Sigmoid colon (tissue), 7 donors: ENCODE data around the gene METTL8. TPM values are rescaled to one million over a fixed set of nuclear protein-coding genes. Genes with fewer than 3 reads are reported as not detected.

Source experiments
- DNase-seq: peaks from one replicate; pipeline ENCODE4 v3.0.0-alpha.2; 2019
- H3K27ac ChIP-seq, 4 donors: fragments of 200-600 bp; sonication (generic); one replicate each; pipeline ENCODE4 v1.5.1; 2016 to 2019; ENCODE audit warnings: mild to moderate bottlenecking in 1 of 4
- H3K27me3 ChIP-seq, 3 donors: fragments of 200-600 bp; sonication (generic); one replicate each; pipeline ENCODE4 v1.5.1; 2019; ENCODE audit warnings: mild to moderate bottlenecking in 1 of 3
- H3K36me3 ChIP-seq, 4 donors: fragments of 200-600 bp; sonication (generic); one replicate each; pipeline ENCODE4 v1.5.1; 2016 to 2019
- H3K4me1 ChIP-seq, 4 donors: fragments of 200-600 bp; sonication (generic); one replicate each; pipeline ENCODE4 v1.5.1; 2017 to 2019
- H3K4me3 ChIP-seq, 4 donors: fragments of 200-600 bp; sonication (generic); one replicate each; pipeline ENCODE4 v1.5.1; 2017 to 2019; ENCODE audit warnings: mild to moderate bottlenecking in 2 of 4, moderate library complexity in 1 of 4
- H3K9me3 ChIP-seq, 4 donors: fragments of 200-600 bp in 3 of 4; sonication (generic) in 3 of 4; one replicate each; pipeline versions ENCODE4 v1.5.1 to v1.6.1; 2013 to 2019
- EP300 ChIP-seq, 4 donors: sonication (generic); formaldehyde crosslinking; IDR thresholded peaks; one replicate each; pipeline ENCODE4 v1.6.1; 2017; ENCODE audit warnings: antibody characterized with exemption in 4 of 4
- POLR2A ChIP-seq, 2 donors: fragments of 450-650 bp; IDR thresholded peaks; one replicate each; pipeline ENCODE4 v1.6.1; 2016; ENCODE audit warnings: antibody characterized with exemption in 2 of 2, mild to moderate bottlenecking in 2 of 2, moderate library complexity in 2 of 2
- POLR2AphosphoS5 ChIP-seq, 4 donors: sonication (generic); formaldehyde crosslinking; IDR thresholded peaks; one replicate each; pipeline ENCODE4 v1.6.1; 2017; ENCODE audit warnings: antibody characterized with exemption in 4 of 4
- WGBS, 2 donors: extraction: QIAGEN DNeasy Blood & Tissue Kit; methylation state at CpG; one replicate each; pipeline ENCODE4 v1.1.7; 2013; 5-methylcytosine and 5-hydroxymethylcytosine counted together
- intact Hi-C: fragments of 100-400 bp; cut with DNase I; formaldehyde crosslinking; loops from one replicate; pipeline ENCODE4 v1.15.1; 2023
- polyA plus RNA-seq, 3 donors: library from polyadenylated mRNA; stranded (reverse); fragments of 200-250 nt; gene quantifications; one replicate each; pipeline ENCODE4 v1.2.3, GENCODE V29; 2013
- total RNA-seq, 4 donors: library from RNA; depleted of rRNA; stranded (reverse); fragments of >200 nt; gene quantifications; one replicate each; pipeline ENCODE4 v1.1.0, GENCODE V29; 2016
- TF ChIP-seq, protein P1 (sequence below), 4 experiments: fragments of 450-650 bp in 3 of 4; fragments of 200-600 bp in 1 of 4; IDR thresholded peaks; one replicate each; pipeline ENCODE4 v1.5.1; 2016 to 2019; ENCODE audit warnings: antibody characterized with exemption in 4 of 4, mild to moderate bottlenecking in 3 of 4, moderate library complexity in 2 of 4
- donor health status: healthy with polysubstance abuse.
- donor health status: Bipolar disorder and iron deficiency.
- donor health status: healthy.

METTL8 gene
- total and polyA plus RNA-seq, 7 donors, result 3.0 to 42.7 (median 30.1) TPM

DNA sequence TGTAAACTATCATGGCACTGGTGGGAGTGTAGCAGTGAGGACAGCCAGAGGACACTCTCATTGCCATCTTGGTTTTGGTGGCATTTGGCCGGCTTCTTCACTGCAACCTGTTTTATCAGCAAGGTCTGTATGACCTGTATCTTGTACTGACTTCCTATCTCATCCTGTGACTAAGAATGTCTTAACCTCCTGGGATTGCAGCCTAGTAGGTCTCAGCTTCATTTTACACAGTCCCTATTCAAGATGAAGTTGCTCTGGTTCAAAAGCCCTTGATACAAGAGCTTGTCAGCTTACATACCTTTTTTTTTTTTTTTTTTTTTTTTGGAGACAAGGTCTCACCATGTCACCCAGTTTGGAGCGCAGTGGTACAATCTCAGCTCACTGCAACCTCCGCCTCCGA lies 110.9 kb downstream of the METTL8 start:
- Histone ChIP-seq H3K27ac (no peak overlapping the region), H3K4me3 (no peak overlapping the region), H3K27me3 (no peaks in the 10 kb centered on the region), H3K36me3 (peaks cover 0 to 9% (median 0%) of the 10 kb centered on the region in 4 donors), H3K9me3 (no peaks in the 10 kb centered on the region), H3K4me1 (peaks cover 0 to 43% (median 27%) of the 10 kb centered on the region in 4 donors)
- no peak for DNase-seq
- 93 to 97% methylated on average over 4 of the region's 4 CpGs for WGBS, 2 donors
- intact Hi-C loops, result loop anchor here (10.0 kb wide), 1 partner anchor 158 kb away; the partner anchor contains the start of gene TLK1
- TF ChIP-seq POLR2AphosphoS5 (IDR thresholded peaks at IDR 0.05) (no peak), POLR2A (IDR thresholded peaks at IDR 0.05) (no peak), EP300 (IDR thresholded peaks at IDR 0.05) (no peak)
- TF ChIP-seq, protein P1, sequence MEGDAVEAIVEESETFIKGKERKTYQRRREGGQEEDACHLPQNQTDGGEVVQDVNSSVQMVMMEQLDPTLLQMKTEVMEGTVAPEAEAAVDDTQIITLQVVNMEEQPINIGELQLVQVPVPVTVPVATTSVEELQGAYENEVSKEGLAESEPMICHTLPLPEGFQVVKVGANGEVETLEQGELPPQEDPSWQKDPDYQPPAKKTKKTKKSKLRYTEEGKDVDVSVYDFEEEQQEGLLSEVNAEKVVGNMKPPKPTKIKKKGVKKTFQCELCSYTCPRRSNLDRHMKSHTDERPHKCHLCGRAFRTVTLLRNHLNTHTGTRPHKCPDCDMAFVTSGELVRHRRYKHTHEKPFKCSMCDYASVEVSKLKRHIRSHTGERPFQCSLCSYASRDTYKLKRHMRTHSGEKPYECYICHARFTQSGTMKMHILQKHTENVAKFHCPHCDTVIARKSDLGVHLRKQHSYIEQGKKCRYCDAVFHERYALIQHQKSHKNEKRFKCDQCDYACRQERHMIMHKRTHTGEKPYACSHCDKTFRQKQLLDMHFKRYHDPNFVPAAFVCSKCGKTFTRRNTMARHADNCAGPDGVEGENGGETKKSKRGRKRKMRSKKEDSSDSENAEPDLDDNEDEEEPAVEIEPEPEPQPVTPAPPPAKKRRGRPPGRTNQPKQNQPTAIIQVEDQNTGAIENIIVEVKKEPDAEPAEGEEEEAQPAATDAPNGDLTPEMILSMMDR (IDR thresholded peaks at IDR 0.05), result no peak

DNA sequence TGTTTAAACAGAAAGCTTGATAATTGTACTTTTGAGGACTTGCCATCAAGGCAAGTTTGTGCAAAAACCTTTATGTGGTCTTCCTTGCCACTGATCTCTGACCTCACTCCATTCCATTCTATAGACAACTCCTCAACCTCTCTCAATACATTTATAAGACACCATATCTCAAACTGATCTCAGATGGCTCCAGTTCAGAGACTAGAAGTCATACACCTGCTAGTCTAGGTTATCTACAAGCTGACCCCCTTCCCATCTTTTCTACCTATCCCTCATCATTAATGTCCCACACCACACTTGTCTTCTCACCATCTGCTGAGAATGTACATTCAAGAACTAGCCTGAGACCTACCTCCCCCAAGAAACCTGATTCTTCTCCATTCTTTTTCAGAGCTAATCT lies 113.1 kb downstream of the METTL8 start:
- peak overlapping the region in 2 of 4 donors; percentile 68 to 74 for H3K27ac ChIP-seq
- H3K36me3 ChIP-seq, result peaks cover 0 to 9% (median 0%) of the 10 kb centered on the region in 4 donors
- no peak for DNase-seq
- H3K9me3 ChIP-seq, result no peaks in the 10 kb centered on the region
- intact Hi-C loops, result loop anchor here (10.0 kb wide), 1 partner anchor 156 kb away; the partner anchor contains the start of gene TLK1
- TF ChIP-seq POLR2AphosphoS5 (IDR thresholded peaks at IDR 0.05) (no peak), POLR2A (IDR thresholded peaks at IDR 0.05) (no peak), EP300 (IDR thresholded peaks at IDR 0.05) (no peak)
- TF ChIP-seq, protein P1 (IDR thresholded peaks at IDR 0.05), result no peak
- no peaks in the 10 kb centered on the region for H3K27me3 ChIP-seq
- peaks cover 0 to 49% (median 34%) of the 10 kb centered on the region in 4 donors for H3K4me1 ChIP-seq
- H3K4me3 ChIP-seq, result no peak overlapping the region

DNA sequence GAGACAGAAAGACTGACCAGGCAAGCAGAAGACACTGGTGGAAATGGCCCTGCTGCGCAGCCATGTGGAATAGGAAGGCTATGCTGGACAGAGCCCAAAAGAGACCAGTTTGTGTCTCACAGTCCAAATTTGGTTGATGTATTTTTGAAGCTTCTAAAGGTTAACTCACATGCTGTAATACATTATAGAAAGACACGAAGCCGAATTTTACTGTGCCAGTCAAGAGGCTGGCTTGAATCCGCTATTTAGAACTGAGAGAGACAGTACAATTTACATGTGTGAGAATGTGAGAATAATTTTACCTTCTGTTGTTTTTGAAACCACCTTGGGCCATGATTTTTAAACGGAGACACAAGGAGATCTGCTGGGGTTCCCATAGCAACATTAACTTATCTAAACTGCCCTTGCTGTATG lies 113.6 kb downstream of the METTL8 start:
- TF ChIP-seq EP300 (IDR thresholded peaks at IDR 0.05) (no peak), POLR2AphosphoS5 (IDR thresholded peaks at IDR 0.05) (no peak), POLR2A (IDR thresholded peaks at IDR 0.05) (no peak)
- TF ChIP-seq, protein P1 (IDR thresholded peaks at IDR 0.05), result no peak
- peaks cover 0 to 9% (median 0%) of the 10 kb centered on the region in 4 donors for H3K36me3 ChIP-seq
- no peaks in the 10 kb centered on the region for H3K27me3 ChIP-seq
- H3K4me1 ChIP-seq, result peaks cover 0 to 54% (median 35%) of the 10 kb centered on the region in 4 donors
- 84 to 88% methylated on average over 5 of the region's 5 CpGs for WGBS, 2 donors
- intact Hi-C loops, result loop anchor here (10.0 kb wide), 1 partner anchor 155 kb away; the partner anchor contains the start of gene TLK1
- no peak overlapping the region for H3K4me3 ChIP-seq
- no peak for DNase-seq
- no peaks in the 10 kb centered on the region for H3K9me3 ChIP-seq
- peak overlapping the region in 2 of 4 donors; percentile 68 to 74 for H3K27ac ChIP-seq

DNA sequence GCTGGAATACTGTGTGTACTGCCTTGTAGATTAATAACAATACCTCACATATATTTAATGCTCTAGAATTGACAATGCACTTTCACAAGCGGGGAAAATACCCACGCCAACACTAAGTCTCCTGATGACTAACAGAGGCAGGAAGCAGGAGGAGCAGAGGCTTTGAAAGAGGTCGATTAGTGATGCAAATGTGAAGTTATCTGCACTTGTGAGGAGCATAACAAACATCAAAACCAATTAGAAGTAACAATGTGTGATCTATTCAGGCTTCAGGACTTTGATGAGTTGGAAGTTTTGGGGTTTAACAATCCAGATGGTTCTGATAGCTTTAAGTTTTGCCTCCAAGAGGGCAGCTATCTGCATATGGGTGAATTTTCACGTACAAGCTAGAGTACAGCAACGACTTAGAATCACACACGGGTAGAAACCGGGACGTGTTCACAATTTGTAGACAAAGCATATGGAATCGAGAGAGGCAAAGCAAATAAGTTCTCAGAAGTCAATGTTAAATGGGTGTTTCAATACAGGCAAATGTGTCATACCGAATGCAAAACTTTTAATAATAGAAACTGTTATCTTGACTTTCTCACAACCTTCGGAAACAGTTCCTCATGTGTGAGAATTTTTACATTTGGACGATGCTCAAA lies 114.5 kb downstream of the METTL8 start:
- Histone ChIP-seq H3K36me3 (peaks cover 0 to 9% (median 0%) of the 10 kb centered on the region in 4 donors), H3K4me3 (no peak overlapping the region), H3K27ac (peak overlapping the region; percentile 8 to 74 (median 64)), H3K27me3 (no peaks in the 10 kb centered on the region), H3K4me1 (peaks cover 0 to 54% (median 35%) of the 10 kb centered on the region in 4 donors), H3K9me3 (no peaks in the 10 kb centered on the region)
- no peak for TF ChIP-seq POLR2A (IDR thresholded peaks at IDR 0.05)
- TF ChIP-seq, protein P1 (IDR thresholded peaks at IDR 0.05), result no peak
- intact Hi-C loops, result loop anchor here (10.0 kb wide), 1 partner anchor 104 kb away; no protein-coding TSS in a partner anchor
- no peak for DNase-seq
- 68 to 86% methylated on average over 12 of the region's 12 CpGs for WGBS, 2 donors
